Measurements from ENCODE around the gene URI1.
A peak's percentile ranks its signal among the peaks of the same experiment; 100 is the strongest.

Gene URI1

GRCh38 chr19:29953352-29954247 lies 11.6 kb downstream of the URI1 start:
- no peak overlapping the region for H3K27ac ChIP-seq
- no peak for TF ChIP-seq CTCF (conservative IDR thresholded peaks at IDR 0.05; ENCODE audit: low read depth, low read length)
- H3K36me3 ChIP-seq (ENCODE audit: insufficient read depth), result no peaks in the 10 kb centered on the region
- H3K4me1 ChIP-seq (ENCODE audit: low read depth, poor library complexity, severe bottlenecking), result peaks cover 23% of the 10 kb centered on the region
- no peak overlapping the region for H3K4me3 ChIP-seq (IDR thresholded peaks at IDR 0.05; ENCODE audit: insufficient read depth, low read depth, low read length)
- no peak overlapping the region for H2AFZ ChIP-seq (ENCODE audit: low read depth)
- peaks cover 90% of the 10 kb centered on the region for H3K79me2 ChIP-seq (ENCODE audit: insufficient read depth, low read depth)
- peaks cover 25% of the 10 kb centered on the region for H4K20me1 ChIP-seq (ENCODE audit: insufficient read depth)
- no peak overlapping the region for H3K9ac ChIP-seq
- H3K4me2 ChIP-seq, result no peak overlapping the region
- H3K27me3 ChIP-seq (ENCODE audit: insufficient read depth, low read depth), result no peaks in the 10 kb centered on the region

GRCh38 chr19:29956855-29957254 lies 14.8 kb downstream of the URI1 start:
- Histone ChIP-seq H4K20me1 (ENCODE audit: insufficient read depth) (peaks cover 17% of the 10 kb centered on the region), H3K27ac (no peak overlapping the region), H3K36me3 (ENCODE audit: insufficient read depth) (no peaks in the 10 kb centered on the region), H2AFZ (ENCODE audit: low read depth) (no peak overlapping the region), H3K4me1 (ENCODE audit: low read depth, poor library complexity, severe bottlenecking) (peaks cover 24% of the 10 kb centered on the region), H3K79me2 (ENCODE audit: insufficient read depth, low read depth) (peaks cover 99% of the 10 kb centered on the region), H3K9ac (no peak overlapping the region), H3K4me2 (no peak overlapping the region), H3K4me3 (IDR thresholded peaks at IDR 0.05; ENCODE audit: insufficient read depth, low read depth, low read length) (no peak overlapping the region), H3K27me3 (ENCODE audit: insufficient read depth, low read depth) (no peaks in the 10 kb centered on the region)
- no peak for TF ChIP-seq CTCF (conservative IDR thresholded peaks at IDR 0.05; ENCODE audit: low read depth, low read length)

GRCh38 chr19:29961311-29961710 lies 19.3 kb downstream of the URI1 start:
- Histone ChIP-seq H3K9ac (no peak overlapping the region), H3K27me3 (ENCODE audit: insufficient read depth, low read depth) (no peaks in the 10 kb centered on the region), H3K36me3 (ENCODE audit: insufficient read depth) (no peaks in the 10 kb centered on the region), H3K27ac (no peak overlapping the region), H4K20me1 (ENCODE audit: insufficient read depth) (peaks cover 38% of the 10 kb centered on the region), H3K4me2 (no peak overlapping the region), H3K79me2 (ENCODE audit: insufficient read depth, low read depth) (peaks cover 99% of the 10 kb centered on the region), H3K4me3 (IDR thresholded peaks at IDR 0.05; ENCODE audit: insufficient read depth, low read depth, low read length) (no peak overlapping the region), H2AFZ (ENCODE audit: low read depth) (no peak overlapping the region), H3K4me1 (ENCODE audit: low read depth, poor library complexity, severe bottlenecking) (peaks cover 43% of the 10 kb centered on the region)
- no peak for TF ChIP-seq CTCF (conservative IDR thresholded peaks at IDR 0.05; ENCODE audit: low read depth, low read length)

GRCh38 chr19:29962793-29963192 lies 20.8 kb downstream of the URI1 start:
- peaks cover 57% of the 10 kb centered on the region for H3K4me1 ChIP-seq (ENCODE audit: low read depth, poor library complexity, severe bottlenecking)
- TF ChIP-seq CTCF (conservative IDR thresholded peaks at IDR 0.05; ENCODE audit: low read depth, low read length), result no peak
- no peak overlapping the region for H3K9ac ChIP-seq
- no peaks in the 10 kb centered on the region for H3K27me3 ChIP-seq (ENCODE audit: insufficient read depth, low read depth)
- peaks cover 46% of the 10 kb centered on the region for H4K20me1 ChIP-seq (ENCODE audit: insufficient read depth)
- H2AFZ ChIP-seq (ENCODE audit: low read depth), result no peak overlapping the region
- peaks cover 100% of the 10 kb centered on the region for H3K79me2 ChIP-seq (ENCODE audit: insufficient read depth, low read depth)
- no peak overlapping the region for H3K4me3 ChIP-seq (IDR thresholded peaks at IDR 0.05; ENCODE audit: insufficient read depth, low read depth, low read length)
- no peaks in the 10 kb centered on the region for H3K36me3 ChIP-seq (ENCODE audit: insufficient read depth)
- H3K27ac ChIP-seq, result no peak overlapping the region
- H3K4me2 ChIP-seq, result peak overlapping the region; percentile 17; the same call in 1 of the 2 replicates

Data from KMS-11 (cell line).